MM.1S (cell line): ENCODE data around the gene RAI2.

Experiments
- DNase-seq: peaks from one replicate; pipeline ENCODE4 v3.0.0-alpha.2; 2015
- H2AFZ ChIP-seq: fragments of 300-600 bp; sonication (generic); 2 replicates; pipeline ENCODE4 v1.6.0; 2016; ENCODE audit warnings: antibody characterized with exemption, low read length
- H3F3A ChIP-seq: fragments of 300-600 bp; sonication (generic); 2 replicates; pipeline ENCODE4 v1.6.1; 2016; ENCODE audit warnings: mild to moderate bottlenecking, antibody characterized with exemption, low read length, moderate library complexity, mixed read lengths; ENCODE audit not compliant: insufficient read depth
- H3K27ac ChIP-seq: fragments of 300-600 bp; sonication (generic); 2 replicates; pipeline ENCODE4 v1.5.1; 2016; ENCODE audit warnings: mild to moderate bottlenecking, low read length
- H3K27me3 ChIP-seq: fragments of 300-600 bp; sonication (generic); replicated peaks from 2 replicates; pipeline ENCODE4 v1.6.0; 2016; ENCODE audit warnings: low read length; ENCODE audit not compliant: insufficient read depth
- H3K36me3 ChIP-seq: fragments of 300-600 bp; sonication (generic); replicated peaks from 2 replicates; pipeline ENCODE4 v1.6.1; 2016; ENCODE audit warnings: mild to moderate bottlenecking, low read length, mixed read lengths; ENCODE audit not compliant: insufficient read depth
- H3K4me1 ChIP-seq: fragments of 300-600 bp; sonication (generic); 2 replicates; pipeline ENCODE4 v1.6.1; 2016; ENCODE audit warnings: low read length, mixed read lengths
- H3K4me2 ChIP-seq: fragments of 300-600 bp; sonication (generic); 2 replicates; pipeline ENCODE4 v1.6.0; 2016; ENCODE audit warnings: low read depth, low read length
- H3K4me3 ChIP-seq: fragments of 300-600 bp; sonication (generic); 2 replicates; pipeline ENCODE4 v1.5.1; 2016; ENCODE audit warnings: low read length, mixed read lengths
- H3K79me2 ChIP-seq: fragments of 300-600 bp; sonication (generic); 2 replicates; pipeline ENCODE4 v1.6.1; 2016; ENCODE audit warnings: mixed run types, low read length, mixed read lengths
- H3K9ac ChIP-seq: fragments of 300-600 bp; sonication (generic); 2 replicates; pipeline ENCODE4 v1.6.1; 2016; ENCODE audit warnings: low read length, mixed read lengths
- H3K9me2 ChIP-seq: fragments of 300-600 bp; sonication (generic); replicated peaks from 2 replicates; pipeline ENCODE4 v1.6.1; 2016; ENCODE audit warnings: mild to moderate bottlenecking, low read length, mixed read lengths; ENCODE audit not compliant: insufficient read depth
- H3K9me3 ChIP-seq: fragments of 300-600 bp; sonication (generic); replicated peaks from 2 replicates; pipeline ENCODE4 v1.6.1; 2016; ENCODE audit warnings: mild to moderate bottlenecking, low read length, mixed read lengths; ENCODE audit not compliant: insufficient read depth
- H4K20me1 ChIP-seq: fragments of 300-600 bp; sonication (generic); 2 replicates; pipeline ENCODE4 v1.6.1; 2016; ENCODE audit warnings: mild to moderate bottlenecking, low read length, moderate library complexity, mixed read lengths; ENCODE audit not compliant: insufficient read depth
- CTCF ChIP-seq: fragments of 300-600 bp; sonication (generic); IDR thresholded peaks from 2 replicates; pipeline ENCODE4 v1.5.1; 2016; ENCODE audit warnings: antibody characterized with exemption, low read length, mixed read lengths
- EZH2 ChIP-seq: fragments of 300-600 bp; sonication (generic); optimal IDR thresholded peaks from 2 replicates; pipeline ENCODE3; 2017; ENCODE audit warnings: low read depth, mild to moderate bottlenecking, antibody characterized with exemption, low read length, mixed read lengths
- EZH2phosphoT487 ChIP-seq: fragments of 300-600 bp; sonication (generic); IDR thresholded peaks from 2 replicates; pipeline ENCODE4 v1.6.1; 2018; ENCODE audit warnings: antibody characterized with exemption, low read length

RAI2 gene

GRCh38 chrX:17824980-17825379, 36.1 kb downstream of the RAI2 start:
- no peaks in the 10 kb centered on the region for H3K36me3 ChIP-seq
- H3K4me3 ChIP-seq, result no peak overlapping the region
- H3K4me1 ChIP-seq, result no peaks in the 10 kb centered on the region
- DNase-seq, result no peak
- H3K79me2 ChIP-seq, result no peaks in the 10 kb centered on the region
- no peaks in the 10 kb centered on the region for H3K9me3 ChIP-seq
- no peaks in the 10 kb centered on the region for H3F3A ChIP-seq
- no peaks in the 10 kb centered on the region for H3K9me2 ChIP-seq
- H3K27ac ChIP-seq, result no peak overlapping the region
- H2AFZ ChIP-seq, result no peak overlapping the region
- no peak overlapping the region for H3K4me2 ChIP-seq
- no peaks in the 10 kb centered on the region for H4K20me1 ChIP-seq
- TF ChIP-seq CTCF (no peak), EZH2 (no peak), EZH2phosphoT487 (no peak)
- no peak overlapping the region for H3K9ac ChIP-seq
- no peaks in the 10 kb centered on the region for H3K27me3 ChIP-seq

GRCh38 chrX:17822351-17822750, 38.7 kb downstream of the RAI2 start:
- Histone ChIP-seq H3K36me3 (no peaks in the 10 kb centered on the region), H3K27me3 (no peaks in the 10 kb centered on the region)
- no peak for TF ChIP-seq EZH2

GRCh38 chrX:17820100-17820499, 41.0 kb downstream of the RAI2 start:
- Histone ChIP-seq H3F3A (no peaks in the 10 kb centered on the region), H4K20me1 (no peaks in the 10 kb centered on the region), H3K27me3 (no peaks in the 10 kb centered on the region)

More at GRCh38 chrX:17822351-17822750, 38.7 kb downstream of the RAI2 start:
- Histone ChIP-seq H3K9me2 (no peaks in the 10 kb centered on the region), H2AFZ (no peak overlapping the region), H3K79me2 (no peaks in the 10 kb centered on the region), H3K4me3 (no peak overlapping the region), H3K9ac (no peak overlapping the region), H3K27ac (no peak overlapping the region), H3K4me2 (no peak overlapping the region), H3F3A (no peaks in the 10 kb centered on the region), H4K20me1 (no peaks in the 10 kb centered on the region), H3K4me1 (no peaks in the 10 kb centered on the region), H3K9me3 (no peaks in the 10 kb centered on the region)
- no peak for DNase-seq

More at GRCh38 chrX:17820100-17820499, 41.0 kb downstream of the RAI2 start:
- Histone ChIP-seq H3K4me2 (no peak overlapping the region), H2AFZ (no peak overlapping the region), H3K27ac (no peak overlapping the region), H3K9me2 (no peaks in the 10 kb centered on the region), H3K9ac (no peak overlapping the region), H3K36me3 (no peaks in the 10 kb centered on the region), H3K4me3 (no peak overlapping the region), H3K9me3 (no peaks in the 10 kb centered on the region), H3K4me1 (no peaks in the 10 kb centered on the region), H3K79me2 (no peaks in the 10 kb centered on the region)
- no peak for DNase-seq
- TF ChIP-seq EZH2phosphoT487 (no peak), CTCF (no peak)
